ENCODE results near the gene PID1.

DNA sequence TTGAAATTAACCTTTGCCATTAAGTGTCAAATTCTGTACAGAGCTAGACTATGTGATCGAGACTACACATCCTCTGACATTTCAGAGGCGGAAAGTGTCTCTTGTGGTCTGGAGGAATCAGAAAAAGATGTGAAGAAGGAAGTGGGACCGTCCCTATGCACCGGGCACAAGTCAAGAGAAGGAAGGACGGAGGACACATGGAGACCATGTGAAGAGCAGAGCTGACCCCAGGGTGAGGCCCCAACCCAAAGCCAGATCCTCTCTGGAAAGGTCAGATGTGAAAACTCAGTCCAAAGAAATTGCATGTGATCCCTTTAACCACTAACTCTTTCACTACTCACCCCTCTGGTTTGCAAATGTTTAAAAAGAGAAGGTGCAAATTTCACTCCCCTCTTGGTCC is 92.4 kb downstream of the PID1 start:
- no peak for TF ChIP-seq POLR2AphosphoS5 (IDR thresholded peaks at IDR 0.05)
- TF ChIP-seq EP300 (IDR thresholded peaks at IDR 0.05), result no peak
- TF ChIP-seq, protein P1, sequence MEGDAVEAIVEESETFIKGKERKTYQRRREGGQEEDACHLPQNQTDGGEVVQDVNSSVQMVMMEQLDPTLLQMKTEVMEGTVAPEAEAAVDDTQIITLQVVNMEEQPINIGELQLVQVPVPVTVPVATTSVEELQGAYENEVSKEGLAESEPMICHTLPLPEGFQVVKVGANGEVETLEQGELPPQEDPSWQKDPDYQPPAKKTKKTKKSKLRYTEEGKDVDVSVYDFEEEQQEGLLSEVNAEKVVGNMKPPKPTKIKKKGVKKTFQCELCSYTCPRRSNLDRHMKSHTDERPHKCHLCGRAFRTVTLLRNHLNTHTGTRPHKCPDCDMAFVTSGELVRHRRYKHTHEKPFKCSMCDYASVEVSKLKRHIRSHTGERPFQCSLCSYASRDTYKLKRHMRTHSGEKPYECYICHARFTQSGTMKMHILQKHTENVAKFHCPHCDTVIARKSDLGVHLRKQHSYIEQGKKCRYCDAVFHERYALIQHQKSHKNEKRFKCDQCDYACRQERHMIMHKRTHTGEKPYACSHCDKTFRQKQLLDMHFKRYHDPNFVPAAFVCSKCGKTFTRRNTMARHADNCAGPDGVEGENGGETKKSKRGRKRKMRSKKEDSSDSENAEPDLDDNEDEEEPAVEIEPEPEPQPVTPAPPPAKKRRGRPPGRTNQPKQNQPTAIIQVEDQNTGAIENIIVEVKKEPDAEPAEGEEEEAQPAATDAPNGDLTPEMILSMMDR (IDR thresholded peaks at IDR 0.05), result no peak

Measured in suprapubic skin (tissue), 4 donors.